GM21723 (cell line): ENCODE results near the gene METTL2A.
"Not testable (repeated sequence)": the region's sequence is repeated elsewhere in the genome, so short reads cannot be mapped to it uniquely, and the experiment has no call there.

ENCODE experiments used
- ATAC-seq: cut with Tn5 transposase; IDR thresholded peaks from one replicate; pipeline ENCODE4 v1.9.1; 2021; ENCODE audit warnings: mild to moderate bottlenecking, moderate library complexity; ENCODE audit not compliant: unreplicated experiment

Gene METTL2A

DNA sequence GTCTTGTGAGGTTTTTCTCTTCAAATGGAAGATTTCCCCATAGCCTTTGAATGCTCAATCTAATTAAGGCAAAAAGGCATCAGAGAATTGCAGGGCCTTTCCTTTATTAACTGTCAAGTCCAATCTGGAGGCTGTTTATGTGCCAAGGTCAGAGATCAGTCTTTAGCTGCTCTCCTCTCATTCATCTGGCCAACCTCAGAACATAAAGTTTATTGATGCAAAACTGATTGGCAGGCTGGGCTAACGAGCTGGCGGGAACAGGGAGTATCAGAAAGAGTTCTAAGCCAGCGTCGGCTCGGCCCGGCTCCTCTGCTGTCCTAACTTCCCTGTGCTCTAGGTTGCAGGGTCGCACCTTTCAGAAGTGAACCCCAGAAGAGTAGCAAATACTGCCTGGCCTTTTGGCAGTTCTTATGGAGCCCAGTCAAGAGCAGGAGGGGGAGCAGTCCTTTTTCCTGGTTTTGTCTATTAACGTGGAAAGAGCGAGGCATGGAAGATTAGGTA lies 47.7 kb downstream of the METTL2A start:
- not testable (repeated sequence) for ATAC-seq

DNA sequence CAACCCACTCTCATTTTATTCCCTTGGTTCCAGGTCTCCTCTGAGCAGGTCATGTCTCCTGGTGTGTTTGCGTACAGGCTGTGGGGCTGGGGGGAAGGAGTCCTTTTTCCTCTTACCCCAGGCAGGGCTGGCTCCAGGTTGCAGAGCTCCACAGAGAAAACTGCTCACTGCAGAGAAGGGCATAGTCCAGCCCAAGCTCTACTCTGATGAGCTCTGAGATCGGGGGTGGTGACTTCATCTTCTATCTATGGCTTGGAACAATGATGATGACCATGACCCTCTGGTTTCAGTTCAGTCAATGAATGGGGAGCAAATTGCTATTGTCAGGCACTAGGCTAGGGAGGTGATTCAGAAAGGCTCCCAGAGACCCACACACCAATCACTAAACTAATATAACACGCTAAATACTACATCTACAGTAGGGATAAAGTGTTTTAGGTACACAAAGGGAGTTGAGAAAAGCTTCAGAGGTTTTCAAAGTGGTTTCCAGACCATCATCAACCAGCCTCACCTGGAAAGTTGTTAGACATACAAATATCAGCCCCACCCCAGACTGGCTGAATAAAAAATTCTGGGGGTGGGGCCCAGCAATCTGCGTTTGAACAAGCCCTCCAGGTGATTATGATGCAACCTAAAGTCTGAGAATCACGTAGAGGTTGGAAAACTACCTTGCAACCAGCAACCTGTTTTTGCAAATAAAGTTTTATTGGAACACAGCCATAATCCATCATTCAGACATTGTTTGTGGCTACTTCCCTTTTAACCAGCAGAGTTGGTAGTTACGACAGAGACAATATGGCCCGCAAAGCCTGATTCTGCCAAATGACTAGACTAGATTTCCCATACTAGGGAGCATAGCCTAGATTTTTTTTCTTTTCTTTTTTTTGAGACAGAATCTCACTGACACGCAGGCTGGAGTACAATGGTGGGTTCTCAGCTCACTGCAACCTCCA lies 49.6 kb downstream of the METTL2A start:
- not testable (repeated sequence) for ATAC-seq

DNA sequence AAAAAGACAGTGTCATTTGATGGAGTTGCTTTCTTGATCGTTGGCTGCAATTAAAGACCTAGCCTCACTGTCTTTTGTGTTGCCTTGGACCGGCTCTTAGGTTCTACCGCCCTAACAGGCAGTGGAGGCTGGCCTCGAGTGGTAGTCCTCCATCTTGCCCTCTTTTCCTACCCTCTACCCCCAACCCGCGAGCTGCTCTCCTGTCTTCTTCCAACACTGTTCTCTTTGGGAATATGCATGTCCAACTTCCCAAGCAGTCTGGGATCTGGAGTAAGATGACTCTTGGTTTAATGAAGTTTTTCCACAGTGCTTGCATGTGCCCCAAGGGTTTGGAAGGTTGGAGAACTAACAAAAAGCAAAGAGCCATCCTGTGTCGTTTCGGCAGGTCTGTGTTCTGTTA lies 53.4 kb downstream of the METTL2A start:
- ATAC-seq: not testable (repeated sequence)

DNA sequence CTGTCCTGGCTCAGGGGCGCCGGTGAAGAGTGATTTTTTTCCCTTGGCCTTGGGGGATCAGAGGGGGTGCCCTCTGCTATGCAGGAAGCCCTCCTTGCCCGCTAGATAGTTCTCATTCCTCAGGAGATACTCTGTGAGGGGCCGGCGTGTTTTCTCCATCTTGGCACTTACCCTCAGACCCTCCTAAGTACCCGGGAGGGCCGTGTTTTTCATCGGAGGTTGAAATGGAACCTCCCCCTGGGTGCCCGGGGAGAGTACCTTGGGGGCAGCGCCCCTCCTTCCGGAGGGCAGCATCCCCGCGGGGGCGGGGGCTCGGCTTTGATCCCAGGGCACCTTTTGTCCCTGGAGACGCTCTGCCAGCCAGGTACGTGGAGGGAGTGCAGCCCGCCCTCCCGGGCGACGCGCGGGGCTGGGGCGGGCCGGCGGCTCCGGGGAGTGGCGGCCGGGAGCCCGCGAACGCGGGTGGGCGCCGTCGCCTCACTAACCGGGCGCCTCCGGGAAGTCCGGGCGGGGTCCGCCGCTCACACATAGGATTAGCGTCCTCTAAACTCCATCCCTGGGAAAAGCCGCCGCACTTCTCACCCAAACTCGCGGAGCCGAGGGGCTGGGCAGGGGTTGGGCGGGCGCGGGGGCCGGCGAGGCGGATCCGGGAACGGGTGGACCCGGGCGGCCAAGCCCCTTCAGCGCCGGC lies 54.2 kb downstream of the METTL2A start:
- ATAC-seq: peak; percentile 33

DNA sequence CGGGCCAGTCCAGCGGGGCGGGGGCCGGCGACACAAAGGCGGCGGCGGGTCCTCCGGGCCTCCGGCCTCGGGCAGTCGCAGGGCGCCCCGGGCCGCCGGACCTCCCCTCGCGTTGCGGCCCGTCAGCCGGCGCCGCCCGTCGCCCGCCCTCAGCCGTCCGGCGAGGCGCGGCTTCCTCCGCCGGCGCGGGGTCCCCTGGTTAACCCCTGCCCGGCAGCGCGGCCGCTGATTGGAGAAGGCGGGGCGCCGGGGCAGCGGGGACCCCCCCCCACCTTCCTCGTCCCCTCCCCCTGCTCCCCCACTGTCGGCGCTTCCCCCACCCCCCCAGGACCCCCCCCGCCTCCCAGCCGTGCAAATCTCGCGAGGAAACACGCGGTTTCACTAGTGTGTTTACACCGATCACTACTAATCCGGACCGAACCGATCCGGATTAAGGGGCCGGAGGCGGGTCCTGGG lies 54.8 kb downstream of the METTL2A start, which contains the start of gene TLK2:
Gene TLK2, plus strand, starts transcription at position 402 of the 456 bp plus-strand sequence. CDS start 2,301 bp downstream, outside the sequence.
- ATAC-seq: peak; percentile 69

DNA sequence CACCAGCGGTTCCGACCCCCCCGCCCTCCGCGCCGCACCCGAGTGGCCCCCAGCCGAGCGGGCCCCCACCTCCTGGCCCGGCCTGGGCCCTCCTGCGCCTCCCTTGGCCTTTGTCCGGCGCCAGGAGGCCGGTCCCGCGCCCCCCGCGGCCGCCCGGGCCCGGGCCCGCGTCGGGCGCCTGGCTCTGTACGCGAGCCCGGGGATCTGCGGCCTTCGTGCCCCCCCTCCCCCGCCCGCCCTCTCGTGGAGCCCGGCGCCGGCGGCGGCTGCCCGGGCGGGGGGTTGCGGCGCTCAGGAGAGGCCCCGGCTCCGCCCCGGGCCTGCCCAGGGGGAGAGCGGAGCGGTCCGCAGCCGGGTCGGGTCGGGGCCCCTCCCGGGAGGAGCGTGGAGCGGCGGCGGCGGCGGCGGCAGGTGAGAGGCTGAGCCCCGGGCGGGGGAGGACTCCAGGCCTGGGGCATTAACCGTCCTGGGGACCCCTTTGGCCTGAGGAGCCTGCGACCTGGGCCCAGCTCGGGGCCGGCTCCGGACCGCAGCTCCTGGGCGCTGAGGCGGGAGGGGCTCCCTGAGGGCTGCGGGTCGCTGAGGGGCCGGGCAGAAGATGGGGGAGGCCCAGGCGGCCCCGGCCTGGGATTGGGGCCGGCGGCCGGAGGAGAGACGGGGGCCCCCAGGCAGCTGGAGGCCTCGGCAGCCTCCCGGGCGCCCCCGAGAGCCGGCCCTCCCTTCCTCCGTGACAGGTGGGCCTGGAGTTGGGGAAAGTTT lies 55.4 kb downstream of the METTL2A start:
- peak; percentile 43 for ATAC-seq

DNA sequence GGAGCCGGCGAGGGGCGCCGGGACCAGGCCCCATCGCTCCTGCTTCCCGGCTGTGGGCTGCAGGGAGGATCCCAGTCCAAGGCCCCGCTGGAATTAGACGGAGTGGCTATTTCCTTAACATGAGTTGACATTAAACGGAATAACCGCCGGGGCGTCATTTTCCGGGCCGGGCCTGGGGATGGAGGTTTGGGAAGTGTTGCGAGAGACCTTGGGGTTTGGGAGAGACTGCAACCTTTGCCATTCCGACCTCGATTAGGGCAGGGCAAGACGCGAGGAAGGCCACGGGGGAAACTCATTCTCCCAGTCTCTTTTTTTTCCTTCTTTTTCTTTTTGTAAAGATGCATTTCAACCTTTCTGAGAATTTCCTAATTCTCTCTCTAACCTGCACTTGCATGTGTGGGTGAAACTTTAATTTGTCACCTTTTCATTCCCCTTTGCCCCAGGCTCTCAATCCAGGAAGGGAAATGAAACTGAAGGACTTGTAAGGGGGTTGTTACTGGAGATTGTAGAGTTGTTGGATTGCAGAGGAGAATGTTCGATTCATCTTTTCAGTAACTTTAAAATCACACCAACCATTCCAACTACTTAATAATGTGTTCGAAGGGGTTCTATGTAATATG lies 56.1 kb downstream of the METTL2A start:
- not testable (repeated sequence) for ATAC-seq

DNA sequence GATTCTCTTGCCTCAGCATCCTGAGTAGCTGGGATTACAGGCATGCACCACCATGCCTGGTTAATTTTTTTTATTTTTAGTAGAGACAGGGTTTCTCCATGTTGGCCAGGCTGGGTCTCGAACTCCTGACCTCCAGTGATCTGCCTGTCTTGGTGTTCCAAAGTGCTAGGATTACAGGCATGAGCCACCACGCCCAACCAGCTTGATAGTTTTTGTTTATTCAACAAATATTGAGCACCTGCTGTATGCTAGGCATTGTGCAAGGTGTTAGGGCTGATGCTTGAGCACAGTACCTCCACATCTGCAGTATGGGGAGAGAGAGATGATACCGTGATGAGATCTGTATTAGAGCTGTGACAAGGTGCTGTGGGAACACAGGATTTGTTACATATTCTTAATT lies 58.9 kb downstream of the METTL2A start:
- ATAC-seq: not testable (repeated sequence)

DNA sequence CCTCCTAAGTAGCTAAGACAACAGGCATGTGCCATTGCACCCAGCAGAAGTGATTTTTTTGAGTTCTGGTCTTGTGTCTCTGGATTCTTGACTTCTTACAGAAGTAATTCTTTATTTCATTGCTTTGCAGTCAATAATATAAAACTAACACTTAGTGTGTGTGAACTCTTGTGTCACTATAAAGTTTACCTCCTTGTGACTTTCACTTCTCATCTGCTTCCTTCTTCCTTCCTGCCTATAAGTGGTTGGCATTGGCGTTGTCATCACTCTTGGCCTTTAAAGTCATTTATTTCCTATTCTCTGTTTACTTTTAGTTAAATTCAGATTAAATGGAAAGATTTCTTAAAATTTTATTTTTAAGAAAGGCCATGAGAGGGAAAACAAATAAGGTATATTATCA lies 67.3 kb downstream of the METTL2A start:
- not testable (repeated sequence) for ATAC-seq

DNA sequence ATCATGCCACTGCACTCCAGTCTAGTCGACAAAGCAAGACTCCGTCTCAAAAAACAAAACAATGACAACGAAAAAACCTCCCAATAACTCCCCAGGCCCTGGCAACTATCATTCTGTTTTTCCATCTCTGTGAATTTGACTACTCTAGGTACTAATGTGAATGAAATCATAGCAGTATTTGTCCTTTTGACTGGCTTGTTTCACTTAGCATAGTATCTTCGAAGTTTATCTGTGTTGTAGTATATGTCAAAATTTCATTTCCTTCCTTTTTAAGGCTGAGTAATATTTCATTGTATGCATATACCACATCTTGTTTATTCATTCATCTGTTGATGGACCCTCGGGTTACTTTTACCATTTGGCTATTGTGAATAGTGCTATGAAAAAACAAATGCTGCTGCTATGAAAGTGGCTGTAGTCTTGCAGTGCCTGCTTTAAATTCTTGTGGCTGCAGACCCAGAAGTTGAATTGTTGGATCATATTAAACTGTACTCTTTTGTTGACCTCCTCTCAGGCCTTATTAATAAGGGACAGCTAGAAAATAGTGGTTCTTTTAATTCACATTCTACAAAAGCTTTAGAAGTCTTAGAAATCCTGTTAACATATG lies 69.5 kb downstream of the METTL2A start:
- ATAC-seq: not testable (repeated sequence)

DNA sequence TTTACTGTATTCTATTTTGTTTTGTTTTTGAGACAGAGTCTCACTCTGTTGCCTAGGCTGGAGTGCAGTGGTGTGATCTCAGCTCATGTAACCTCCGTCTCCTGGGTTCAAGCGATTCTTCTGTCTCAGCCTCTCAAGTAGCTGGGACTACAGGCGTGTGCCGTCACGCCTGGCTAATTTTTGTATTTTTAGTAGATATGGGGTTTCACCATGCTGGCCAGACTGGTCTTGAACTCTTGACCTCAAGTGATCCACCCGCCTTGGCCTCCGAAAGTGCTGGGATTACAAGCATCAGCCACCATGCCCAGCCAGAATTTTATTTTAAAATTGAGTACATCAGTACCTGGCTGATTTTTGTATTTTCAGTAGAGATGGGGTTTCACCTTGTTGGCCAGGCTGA lies 70.4 kb downstream of the METTL2A start:
- not testable (repeated sequence) for ATAC-seq

DNA sequence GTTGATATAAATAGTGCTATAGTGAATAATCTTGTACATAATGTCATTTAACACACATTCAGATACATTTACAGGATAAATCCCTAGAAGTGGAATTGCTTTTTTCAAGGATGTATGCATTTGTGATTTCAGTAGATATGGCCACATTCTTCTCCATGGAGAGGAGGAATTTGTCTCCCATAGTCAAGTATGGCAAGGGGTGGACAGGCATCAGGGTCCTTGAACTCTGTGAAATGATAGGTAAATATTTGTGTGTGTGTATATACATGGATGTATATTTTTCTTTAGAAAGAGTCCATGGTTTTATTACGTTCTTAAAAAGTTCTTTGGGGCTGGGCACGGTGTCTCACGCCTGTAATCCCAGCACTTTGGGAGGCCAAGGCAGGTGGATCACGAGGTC lies 72.6 kb downstream of the METTL2A start:
- ATAC-seq: not testable (repeated sequence)

DNA sequence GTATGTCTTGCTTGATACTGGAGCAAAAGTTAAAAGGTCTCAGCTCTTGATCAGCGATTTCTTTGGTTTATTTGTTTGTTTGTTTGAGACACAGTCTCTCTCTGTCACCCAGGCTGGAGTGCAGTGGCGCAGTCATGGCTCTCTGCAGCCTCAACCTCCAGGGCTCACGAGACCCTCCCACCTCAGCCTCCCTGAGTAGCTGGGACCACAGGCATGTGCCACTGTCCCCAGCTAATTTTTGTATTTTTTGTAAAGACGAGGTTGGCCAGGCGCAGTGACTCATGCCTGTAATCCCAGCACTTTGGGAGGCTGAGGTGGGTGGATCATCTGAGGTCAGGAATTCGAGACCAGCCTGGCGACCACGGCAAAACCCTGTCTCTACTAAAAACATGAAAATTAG lies 75.1 kb downstream of the METTL2A start:
- ATAC-seq: not testable (repeated sequence)
